ENCODE measurements around the gene SRP54.

Gene SRP54

DNA sequence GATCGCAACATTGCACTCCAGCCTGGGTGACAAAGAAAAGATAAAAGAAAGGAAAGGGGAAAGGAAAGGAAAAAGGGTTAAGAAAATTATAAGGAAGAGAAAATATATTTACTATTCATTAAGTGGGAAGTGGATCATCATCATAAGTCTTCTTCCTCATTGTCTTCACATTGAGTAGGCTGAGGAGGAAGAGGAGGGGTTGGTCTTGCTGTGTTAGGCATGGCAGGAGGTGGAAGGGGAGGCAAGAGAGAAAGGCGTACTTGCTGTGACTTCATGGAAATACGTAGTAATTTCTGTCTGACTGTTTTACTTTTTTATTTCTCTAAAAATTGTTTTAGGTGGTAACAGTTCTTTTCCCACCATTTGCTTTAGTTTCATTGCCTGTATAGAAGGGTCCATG is 89.4 kb downstream of the SRP54 start:
- no peak for TF ChIP-seq JUND (IDR thresholded peaks at IDR 0.05; ENCODE audit: low read depth)
- in situ Hi-C loops (cut with HindIII; ENCODE audit: low pct_unique_long_range_greater_than_20kb, low sequenced_read_pairs): no loop called here
- DNase-seq (ENCODE audit: low read depth in 1 of 2, low spot score in 1 of 2): no peak

DNA sequence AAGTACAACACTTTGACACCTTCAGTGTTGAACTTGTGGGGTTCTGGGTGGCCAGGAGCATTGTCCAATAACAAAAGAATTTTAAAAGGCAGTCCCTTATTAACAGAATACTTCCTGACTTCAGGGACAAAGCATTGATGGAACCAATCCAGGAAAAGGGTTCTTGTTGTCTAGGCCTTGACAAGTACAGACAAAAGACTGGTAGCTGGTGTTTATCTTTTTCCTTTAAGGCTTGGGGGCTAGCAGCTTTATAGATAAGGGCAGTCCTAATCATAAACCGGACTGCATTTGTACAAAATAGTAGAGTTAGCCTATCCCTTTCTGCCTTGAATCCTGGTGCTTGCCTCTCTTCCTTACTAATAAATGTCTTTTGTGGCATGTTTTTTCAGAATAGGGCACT is 90.7 kb downstream of the SRP54 start:
- TF ChIP-seq JUND (IDR thresholded peaks at IDR 0.05; ENCODE audit: low read depth): no peak
- DNase-seq (ENCODE audit: low read depth in 1 of 2, low spot score in 1 of 2): no peak
- in situ Hi-C loops (cut with HindIII; ENCODE audit: low pct_unique_long_range_greater_than_20kb, low sequenced_read_pairs): no loop called here

DNA sequence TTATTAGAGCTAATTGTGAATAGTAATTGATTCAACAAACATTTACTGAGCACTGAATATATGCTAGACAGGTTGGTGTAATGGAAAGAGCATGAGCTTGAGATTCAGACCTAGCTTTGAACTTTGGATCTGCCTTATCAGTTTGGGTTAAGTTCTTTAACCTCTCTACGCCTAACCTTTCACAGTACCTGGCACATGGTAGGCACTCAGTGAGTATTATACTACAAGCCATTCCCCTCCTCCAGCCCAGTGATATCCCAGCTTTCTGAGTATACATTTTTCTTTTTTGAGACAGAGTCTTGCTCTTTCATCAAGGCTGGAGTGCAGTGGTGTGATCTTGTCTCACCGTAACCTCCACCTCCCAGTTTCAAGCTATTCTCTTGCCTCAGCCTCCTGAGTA is 95.3 kb downstream of the SRP54 start:
- in situ Hi-C loops (cut with HindIII; ENCODE audit: low pct_unique_long_range_greater_than_20kb, low sequenced_read_pairs): no loop called here
- no peak for TF ChIP-seq JUND (IDR thresholded peaks at IDR 0.05; ENCODE audit: low read depth)
- DNase-seq (ENCODE audit: low read depth in 1 of 2, low spot score in 1 of 2): no peak

All from T47D (cell line).